ENCODE measurements around the gene EPS8. TPM values are rescaled to one million over a fixed set of nuclear protein-coding genes. Genes with fewer than 3 reads are reported as not detected.

Gene EPS8
- total RNA-seq, 4 donors from 2014 or later, result 39.0 to 85.2 (median 57.7) TPM

GRCh38 chr12:15608406-15608805 is 180.8 kb downstream of the EPS8 start:
- TF ChIP-seq POLR2A (IDR thresholded peaks at IDR 0.05) (no peak), POLR2AphosphoS5 (IDR thresholded peaks at IDR 0.05) (no peak), EP300 (IDR thresholded peaks at IDR 0.05) (no peak), CTCF (IDR thresholded peaks at IDR 0.05) (no peak)
- Histone ChIP-seq H3K4me3 (no peak overlapping the region), H3K4me1 (no peaks in the 10 kb centered on the region), H3K36me3 (no peaks in the 10 kb centered on the region), H3K27ac (no peak overlapping the region), H3K27me3 (no peaks in the 10 kb centered on the region), H3K9me3 (peaks cover 0 to 4% (median 0%) of the 10 kb centered on the region in 3 donors)
- 43 to 60% methylated on average over 1 of the region's 1 CpG for WGBS, 2 donors (ENCODE audit: low coverage in 1 of 2)
- no peak for ATAC-seq

GRCh38 chr12:15605881-15606590 is 183.2 kb downstream of the EPS8 start:
- Histone ChIP-seq H3K4me3 (no peak overlapping the region), H3K9me3 (no peaks in the 10 kb centered on the region), H3K27me3 (no peaks in the 10 kb centered on the region), H3K4me1 (no peaks in the 10 kb centered on the region), H3K27ac (no peak overlapping the region), H3K36me3 (no peaks in the 10 kb centered on the region)
- 84 to 96% methylated on average over 4 to 10 of the region's 10 CpGs for WGBS, 2 donors (ENCODE audit: low coverage in 1 of 2)
- ATAC-seq, result no peak
- no peak for TF ChIP-seq CTCF (IDR thresholded peaks at IDR 0.05)
- TF ChIP-seq POLR2A (IDR thresholded peaks at IDR 0.05), result no peak
- TF ChIP-seq EP300 (IDR thresholded peaks at IDR 0.05), result no peak
- TF ChIP-seq POLR2AphosphoS5 (IDR thresholded peaks at IDR 0.05), result no peak

- Histone ChIP-seq H3K4me1 (peaks cover 5 to 14% (median 9%) of the 10 kb centered on the region in 3 donors), H3K4me3 (no peak overlapping the region), H3K27me3 (no peaks in the 10 kb centered on the region), H3K9me3 (no peaks in the 10 kb centered on the region), H3K27ac (no peak overlapping the region), H3K36me3 (no peaks in the 10 kb centered on the region)
- WGBS, 2 donors (ENCODE audit: low coverage in 1 of 2), result 83 to 96% methylated on average over 3 to 4 of the region's 4 CpGs
- no peak for ATAC-seq
- TF ChIP-seq CTCF (IDR thresholded peaks at IDR 0.05) (no peak), POLR2A (IDR thresholded peaks at IDR 0.05) (no peak), POLR2AphosphoS5 (IDR thresholded peaks at IDR 0.05) (no peak), EP300 (IDR thresholded peaks at IDR 0.05) (no peak)
Measured at GRCh38 chr12:15603474-15604085, 185.6 kb downstream of the EPS8 start.

GRCh38 chr12:15602051-15602672 is 187.0 kb downstream of the EPS8 start:
- Histone ChIP-seq H3K36me3 (no peaks in the 10 kb centered on the region), H3K4me3 (no peak overlapping the region), H3K9me3 (no peaks in the 10 kb centered on the region), H3K4me1 (peaks cover 5 to 15% (median 9%) of the 10 kb centered on the region in 3 donors), H3K27me3 (no peaks in the 10 kb centered on the region), H3K27ac (no peak overlapping the region)
- ATAC-seq, result no peak
- 60 to 94% methylated on average over 1 to 3 of the region's 3 CpGs for WGBS, 2 donors (ENCODE audit: low coverage in 1 of 2)
- TF ChIP-seq POLR2A (IDR thresholded peaks at IDR 0.05) (no peak), POLR2AphosphoS5 (IDR thresholded peaks at IDR 0.05) (no peak), CTCF (IDR thresholded peaks at IDR 0.05) (no peak), EP300 (IDR thresholded peaks at IDR 0.05) (no peak)

Data from gastroesophageal sphincter (tissue), 4 donors.